ENCODE data around the gene GGPS1.
"Not testable (repeated sequence)": the region's sequence is repeated elsewhere in the genome, so short reads cannot be mapped to it uniquely, and the experiment has no call there.

Gene GGPS1

DNA sequence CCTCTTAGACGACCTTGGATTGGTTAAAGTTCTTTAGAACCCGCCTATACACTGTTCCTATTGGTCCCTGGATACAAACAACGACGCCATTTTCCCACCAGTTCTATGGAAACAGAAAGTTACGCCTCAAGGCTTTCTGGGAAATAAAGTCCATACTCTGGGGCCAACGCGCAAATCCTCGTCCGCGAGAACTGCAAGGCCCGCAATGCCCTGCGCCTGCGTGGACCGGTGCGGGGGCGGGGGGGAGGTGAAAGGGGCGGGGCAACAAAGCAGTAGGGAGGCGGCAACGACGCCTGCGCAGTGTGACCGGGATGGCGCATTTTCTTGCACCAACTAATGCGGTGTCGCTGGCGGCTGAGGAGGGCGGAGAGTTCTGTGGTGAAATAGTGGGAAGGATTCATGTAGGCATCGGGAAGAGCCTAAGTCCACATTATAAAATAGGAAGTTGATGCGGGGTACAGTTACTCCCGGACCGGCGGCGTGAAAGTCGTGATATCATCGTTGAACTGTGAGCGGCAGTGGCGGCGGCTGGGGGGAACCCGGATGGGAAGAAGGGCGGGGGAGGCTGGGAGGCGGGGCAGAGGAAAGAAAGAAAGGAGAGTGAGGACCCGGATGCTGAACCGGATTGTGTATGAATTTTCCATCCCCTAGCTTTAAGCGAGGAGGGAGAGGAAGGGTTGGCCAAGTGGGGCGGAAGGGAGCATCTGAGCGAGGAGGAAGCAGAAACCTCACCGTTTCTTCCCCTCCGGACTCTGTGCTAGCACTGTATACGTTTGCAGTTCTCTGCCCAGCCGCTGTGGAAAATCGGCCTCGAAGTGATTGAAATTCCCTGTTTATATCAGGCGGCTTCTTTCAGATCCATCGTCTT lies at the start of gene GGPS1:
TSS of gene GGPS1 (plus strand) at position 300 of the 868 bp plus-strand sequence. CDS start 6,695 bp downstream, outside the sequence.
- peak; percentile 99 for DNase-seq (ENCODE audit: low read depth)

- DNase-seq (ENCODE audit: low read depth) = no peak
Measured at GRCh38 chr1:235278915-235279292, 49.5 kb upstream of the GGPS1 start.

GRCh38 chr1:235279694-235280093 lies 48.7 kb upstream of the GGPS1 start:
- no peak for DNase-seq (ENCODE audit: low read depth)

- no peak for DNase-seq (ENCODE audit: low read depth)
Measured at GRCh38 chr1:235280467-235280866, 47.9 kb upstream of the GGPS1 start.

- DNase-seq (ENCODE audit: low read depth) = not testable (repeated sequence)
Measured at GRCh38 chr1:235283636-235284035, 44.7 kb upstream of the GGPS1 start.

DNA sequence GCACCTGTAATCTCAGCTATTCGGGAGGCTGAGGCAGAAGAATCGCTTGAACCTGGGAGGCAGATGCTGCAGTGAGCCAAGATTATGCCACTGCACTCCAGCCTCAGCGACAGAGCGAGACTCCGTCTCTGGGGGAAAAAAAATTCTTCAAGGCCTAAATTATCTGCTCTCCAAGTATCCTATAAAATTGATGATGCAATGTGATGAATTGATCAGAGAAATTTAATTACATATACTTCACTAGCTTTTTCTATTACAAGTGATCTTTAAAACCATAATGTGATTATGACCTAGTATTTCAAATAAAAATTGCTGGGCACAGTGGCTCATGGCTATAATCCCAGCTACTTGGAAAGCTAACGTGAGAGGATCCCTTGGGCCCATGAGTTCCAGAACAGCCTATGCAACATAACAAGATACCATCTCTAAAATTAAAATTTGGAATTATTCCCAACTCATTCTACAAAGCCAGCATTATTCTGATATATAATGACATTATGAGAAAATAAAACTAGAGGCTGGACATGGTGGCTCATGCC lies 44.1 kb upstream of the GGPS1 start:
- DNase-seq (ENCODE audit: low read depth) = no peak

DNA sequence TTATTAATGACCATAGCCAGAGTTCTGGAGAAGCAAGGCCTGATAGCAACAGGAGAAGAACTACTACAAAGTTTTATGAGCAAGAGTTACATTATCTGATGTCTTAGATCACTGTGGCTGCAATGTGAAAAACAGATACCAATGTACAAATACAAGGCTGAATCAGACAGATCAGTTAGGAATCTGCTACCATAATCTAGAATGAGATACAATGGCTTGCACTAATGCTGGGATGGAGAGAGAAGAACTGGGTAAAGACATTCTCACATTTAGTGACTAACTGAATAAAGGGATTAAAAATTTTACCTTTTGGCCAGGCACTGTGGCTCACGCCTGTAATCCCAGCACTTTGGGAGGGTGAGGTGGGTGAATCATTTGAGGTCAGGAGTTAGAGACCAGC lies 41.7 kb upstream of the GGPS1 start:
- DNase-seq (ENCODE audit: low read depth) = no peak

- DNase-seq (ENCODE audit: low read depth) = no peak
Measured at GRCh38 chr1:235287208-235287882, 41.0 kb upstream of the GGPS1 start.

GRCh38 chr1:235289859-235290739 lies 38.3 kb upstream of the GGPS1 start:
- no peak for DNase-seq (ENCODE audit: low read depth)

DNA sequence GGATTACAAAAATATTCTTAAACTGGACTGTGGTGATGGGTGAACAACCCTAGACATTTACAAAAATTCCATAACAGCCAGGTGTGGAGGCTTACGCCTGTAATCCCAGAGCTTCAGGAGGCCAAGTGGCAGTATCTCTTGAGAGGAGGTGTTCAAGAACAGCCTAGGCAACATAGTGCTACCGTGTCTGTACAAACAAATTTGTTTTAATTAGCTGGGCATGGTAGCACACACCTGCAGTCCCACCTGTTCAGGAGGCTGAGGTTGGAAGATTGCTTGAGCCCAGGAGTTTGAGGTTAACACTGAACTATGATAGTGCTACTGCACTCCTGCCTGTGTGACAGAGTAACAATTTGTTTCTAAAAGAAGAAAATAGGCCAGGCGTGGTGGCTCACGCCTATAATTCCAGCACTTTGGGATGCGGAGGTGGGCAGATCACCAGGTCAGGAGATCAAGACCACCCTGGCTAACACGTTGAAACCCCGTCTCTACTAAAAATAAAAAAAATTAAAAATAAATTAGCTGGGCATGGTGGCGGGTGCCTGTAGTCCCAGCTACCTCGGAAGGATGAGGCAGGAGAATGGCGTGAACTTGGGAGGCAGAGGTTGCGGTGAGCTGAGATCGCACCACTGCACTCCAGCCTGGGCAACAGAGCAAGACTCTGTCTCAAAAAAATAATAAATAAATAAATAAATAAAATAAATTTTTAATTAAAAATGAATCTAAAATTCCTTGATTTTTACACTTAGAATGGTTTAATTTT lies 37.4 kb upstream of the GGPS1 start:
- no peak for DNase-seq (ENCODE audit: low read depth)

DNA sequence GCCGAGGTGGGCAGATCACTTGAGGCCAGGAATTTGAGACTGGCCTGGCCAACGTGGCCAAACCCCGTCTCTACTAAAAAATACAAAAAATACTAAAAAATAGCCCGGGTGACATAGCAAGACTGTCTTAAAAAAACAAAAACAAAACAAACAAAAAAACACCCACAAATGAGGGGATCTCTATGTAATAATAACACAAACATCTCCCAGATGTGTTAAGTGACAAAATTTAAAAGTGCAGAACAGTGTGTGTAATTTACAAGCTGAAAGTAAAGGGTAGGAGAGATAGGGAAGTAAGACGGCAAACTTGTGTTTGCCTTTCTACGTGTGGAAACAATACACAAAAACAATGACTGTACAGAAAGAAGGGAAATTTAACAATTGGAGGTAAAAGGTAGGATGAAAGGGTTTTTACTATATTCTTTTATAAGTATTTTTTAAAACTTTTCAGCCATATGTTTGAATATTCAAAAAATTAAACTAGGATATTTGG lies 36.7 kb upstream of the GGPS1 start:
- no peak for DNase-seq (ENCODE audit: low read depth)

- DNase-seq (ENCODE audit: low read depth) = no peak
Measured at GRCh38 chr1:235292790-235293189, 35.6 kb upstream of the GGPS1 start.

DNA sequence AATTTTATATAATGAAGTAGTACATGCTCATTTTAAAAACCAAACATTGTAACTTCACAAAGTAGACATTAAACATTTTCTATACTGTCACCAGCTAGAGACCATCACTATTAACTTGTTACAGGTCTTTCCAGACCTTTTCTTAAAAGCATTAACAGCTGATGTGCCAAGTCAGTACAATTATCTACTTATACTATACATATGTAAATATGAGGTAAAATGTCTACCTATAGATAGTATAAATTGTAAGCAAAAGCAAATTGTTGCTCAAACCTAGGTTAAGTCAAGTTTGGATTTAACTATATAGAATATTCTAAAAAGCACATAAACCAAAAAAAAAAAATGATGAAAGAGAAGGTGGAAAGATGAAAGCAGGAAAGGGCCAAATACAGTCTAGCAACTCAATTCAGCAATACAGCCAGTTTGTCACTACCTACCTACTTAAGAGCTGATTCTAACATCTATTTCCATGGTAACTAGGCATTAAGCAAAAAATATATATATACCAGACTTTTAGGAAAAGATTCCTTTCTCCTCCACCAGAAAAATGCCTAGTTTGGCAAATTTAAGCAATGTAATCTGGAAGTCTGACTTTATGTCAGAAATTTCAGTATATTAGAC lies 34.9 kb upstream of the GGPS1 start:
- DNase-seq (ENCODE audit: low read depth) = no peak

GRCh38 chr1:235295902-235296350 lies 32.4 kb upstream of the GGPS1 start:
- no peak for DNase-seq (ENCODE audit: low read depth)

DNA sequence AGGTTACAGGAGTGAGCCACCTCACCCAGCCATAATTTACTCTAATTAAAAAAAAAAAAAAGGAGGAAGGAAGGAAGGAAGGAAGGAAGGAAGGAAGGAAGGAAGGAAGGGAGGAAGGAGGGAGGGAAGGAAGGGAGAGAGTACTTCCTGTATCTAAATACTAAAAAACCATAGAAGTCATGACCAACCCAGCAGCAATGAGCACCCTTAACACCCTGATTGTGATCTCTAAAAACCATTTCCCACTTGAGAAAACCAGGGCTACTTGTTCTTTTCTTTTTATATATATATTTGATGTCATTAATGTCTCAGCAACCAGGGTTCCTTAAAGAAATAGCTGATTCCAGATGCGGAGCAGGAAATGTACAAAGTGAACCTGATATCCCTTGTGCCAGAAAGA lies 31.6 kb upstream of the GGPS1 start:
- no peak for DNase-seq (ENCODE audit: low read depth)

DNA sequence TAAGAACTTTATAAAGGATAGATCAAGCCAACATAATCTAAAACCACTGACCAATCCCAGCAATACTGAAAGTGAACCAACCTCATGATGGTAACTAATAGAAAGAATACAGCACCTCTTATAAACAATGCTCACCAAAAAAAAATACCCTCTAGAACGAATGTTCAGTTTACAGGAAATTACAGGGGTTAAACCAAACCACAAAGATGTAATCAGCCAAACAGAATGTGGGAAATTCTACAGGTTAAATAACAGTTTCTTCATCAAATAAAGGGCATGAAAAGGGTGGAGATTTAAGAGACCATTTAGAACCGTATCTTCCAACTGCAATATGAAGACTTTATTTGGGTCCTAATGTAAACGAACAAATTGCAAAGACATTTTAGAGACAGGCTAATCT lies 30.8 kb upstream of the GGPS1 start:
- no peak for DNase-seq (ENCODE audit: low read depth)

GRCh38 chr1:235298758-235299157 lies 29.6 kb upstream of the GGPS1 start:
- DNase-seq (ENCODE audit: low read depth) = no peak

DNA sequence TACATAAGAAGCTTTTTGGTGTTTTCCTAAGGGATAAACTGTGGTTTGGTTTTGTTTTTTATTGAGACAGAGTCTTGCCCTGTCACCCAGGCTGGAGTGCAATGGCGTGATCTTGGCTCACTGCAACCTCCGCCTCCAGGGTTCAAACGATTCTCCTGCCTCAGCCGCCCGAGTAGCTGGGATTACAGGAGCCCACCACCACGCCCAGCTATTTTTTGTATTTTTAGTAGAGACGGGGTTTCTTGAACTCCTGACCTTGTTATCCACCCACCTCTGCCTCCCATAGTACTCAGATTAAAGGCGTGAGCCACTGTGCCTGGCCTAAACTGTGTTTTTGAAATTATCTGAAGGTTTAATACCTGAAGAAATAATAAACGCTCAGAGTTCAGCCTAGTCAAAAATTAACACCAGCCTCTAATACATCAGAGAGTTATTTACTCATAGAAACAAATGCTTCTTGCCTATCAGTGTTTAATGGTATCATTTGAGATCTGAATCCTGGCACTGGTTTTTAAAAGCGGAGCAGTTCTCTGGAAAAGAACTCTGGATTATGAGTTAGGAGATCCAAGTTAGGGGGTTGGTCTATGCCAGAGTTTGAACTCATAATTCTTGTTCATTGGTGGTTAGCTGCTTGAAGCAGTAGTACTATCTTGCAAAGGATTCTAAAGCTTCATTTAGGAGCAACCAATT lies 29.1 kb upstream of the GGPS1 start:
- no peak for DNase-seq (ENCODE audit: low read depth)

GRCh38 chr1:235302143-235302542 lies 26.2 kb upstream of the GGPS1 start:
- DNase-seq (ENCODE audit: low read depth) = no peak
